HepG2 (cell line): ENCODE measurements around the gene TPI1. TPM values are rescaled to one million over a fixed set of nuclear protein-coding genes. Genes with fewer than 3 reads are reported as not detected.

Experiments used
- HIVEP1 ChIP-seq: sonication (generic); formaldehyde crosslinking; IDR thresholded peaks from 2 replicates; pipeline ENCODE4 v1.4.0; 2020; ENCODE audit warnings: mild to moderate bottlenecking, missing genetic modification reagents
- ISL2 ChIP-seq: sonication (generic); formaldehyde crosslinking; IDR thresholded peaks from 2 replicates; pipeline ENCODE4 v1.5.0; 2020; ENCODE audit warnings: missing genetic modification reagents
- KLF9 ChIP-seq: IDR thresholded peaks from 2 replicates; pipeline ENCODE4 v1.6.1; 2016; ENCODE audit warnings: low read depth
- MAZ ChIP-seq, 2 experiments: sonication (generic) in 1 of 2; formaldehyde crosslinking in 1 of 2; IDR thresholded peaks; 2 replicates each; pipeline versions ENCODE4 v1.5.0 to v1.6.1; 2012 to 2020; ENCODE audit warnings: low read depth in 2 of 2, mild to moderate bottlenecking in 2 of 2, borderline replicate concordance in 1 of 2, improper control_type of control experiment in 1 of 2, low read length in 1 of 2, missing genetic modification reagents in 1 of 2, moderate library complexity in 1 of 2
- PRMT3 ChIP-seq: sonication (generic); formaldehyde crosslinking; IDR thresholded peaks from 2 replicates; pipeline ENCODE4 v1.8.1; 2022; ENCODE audit warnings: low read depth, mild to moderate bottlenecking, moderate library complexity, missing genetic modification reagents, borderline replicate concordance
- ZNF383 ChIP-seq: sonication (generic); formaldehyde crosslinking; IDR thresholded peaks from 2 replicates; pipeline ENCODE4 v1.4.0; 2020; ENCODE audit warnings: missing genetic modification reagents, mild to moderate bottlenecking, borderline replicate concordance
- ZNF550 ChIP-seq: sonication (generic); formaldehyde crosslinking; IDR thresholded peaks from 2 replicates; pipeline ENCODE4 v1.4.0; 2020; ENCODE audit warnings: mild to moderate bottlenecking, missing genetic modification reagents, borderline replicate concordance
- ZNF746 ChIP-seq: sonication (generic); formaldehyde crosslinking; IDR thresholded peaks from 2 replicates; pipeline ENCODE4 v1.8.0; 2022; ENCODE audit warnings: mild to moderate bottlenecking, missing genetic modification reagents
- polyA plus RNA-seq, 8 experiments: library from polyadenylated mRNA; depleted of rRNA in 3 of 8; stranded (reverse) in 7 of 8; unstranded in 1 of 8; fragments of >200 nt; fragmentation: Illumina TruSeq in 4 of 8; extraction: Trizol in 4 of 8; gene quantifications; 2 replicates each; pipeline versions ENCODE4 v1.2.1 to v1.2.3, GENCODE V29; 2011 to 2016; ENCODE audit warnings: low read depth in 4 of 8, missing spikeins in 1 of 8, mixed read lengths in 1 of 8; ENCODE audit not compliant: insufficient read depth in 1 of 8
- total RNA-seq, 5 experiments: library from RNA; depleted of rRNA; stranded (reverse); fragments of >200 nt; fragmentation: Illumina TruSeq; extraction: Trizol; gene quantifications; 2 replicates each; pipeline ENCODE4 v1.2.3, GENCODE V29; 2016; ENCODE audit warnings: low read depth in 1 of 5
- TF ChIP-seq, protein P1 (sequence below): sonication (generic); formaldehyde crosslinking; IDR thresholded peaks from 2 replicates; pipeline ENCODE4 v1.8.0; 2022; ENCODE audit warnings: mild to moderate bottlenecking, missing genetic modification reagents; ENCODE audit not compliant: insufficient replicate concordance
- TF ChIP-seq, protein P2 (sequence below): sonication (generic); formaldehyde crosslinking; conservative IDR thresholded peaks from 2 replicates; pipeline ENCODE4 v1.8.0; 2022; ENCODE audit warnings: missing genetic modification reagents
- TF ChIP-seq, protein P3 (sequence below): sonication (generic); formaldehyde crosslinking; IDR thresholded peaks from 2 replicates; pipeline ENCODE4 v1.4.0; 2020; ENCODE audit warnings: low read depth, missing genetic modification reagents
- TF ChIP-seq, protein P4 (sequence below), 2 experiments: sonication (generic) in 1 of 2; formaldehyde crosslinking in 1 of 2; IDR thresholded peaks; 2 replicates each; pipeline versions ENCODE4 v1.4.0 to v1.6.1; 2018 to 2020; ENCODE audit warnings: missing genetic modification reagents in 2 of 2, borderline replicate concordance in 1 of 2, low read depth in 1 of 2, mild to moderate bottlenecking in 1 of 2, missing biosample characterization in 1 of 2
- TF ChIP-seq, protein P5 (sequence below): sonication (generic); formaldehyde crosslinking; IDR thresholded peaks from 2 replicates; pipeline ENCODE4 v1.4.0; 2020; ENCODE audit warnings: missing genetic modification reagents
- TF ChIP-seq, protein P6 (sequence below): sonication (generic); formaldehyde crosslinking; IDR thresholded peaks from 2 replicates; pipeline ENCODE4 v1.5.0; 2020; ENCODE audit warnings: missing genetic modification reagents, mild to moderate bottlenecking, borderline replicate concordance

The TPI1 gene
- total and polyA plus RNA-seq, 2 of the 13 experiments (the other 11 are each of a cell fraction or from before 2014, with no cell fraction given): 945 to 2,535 TPM

DNA sequence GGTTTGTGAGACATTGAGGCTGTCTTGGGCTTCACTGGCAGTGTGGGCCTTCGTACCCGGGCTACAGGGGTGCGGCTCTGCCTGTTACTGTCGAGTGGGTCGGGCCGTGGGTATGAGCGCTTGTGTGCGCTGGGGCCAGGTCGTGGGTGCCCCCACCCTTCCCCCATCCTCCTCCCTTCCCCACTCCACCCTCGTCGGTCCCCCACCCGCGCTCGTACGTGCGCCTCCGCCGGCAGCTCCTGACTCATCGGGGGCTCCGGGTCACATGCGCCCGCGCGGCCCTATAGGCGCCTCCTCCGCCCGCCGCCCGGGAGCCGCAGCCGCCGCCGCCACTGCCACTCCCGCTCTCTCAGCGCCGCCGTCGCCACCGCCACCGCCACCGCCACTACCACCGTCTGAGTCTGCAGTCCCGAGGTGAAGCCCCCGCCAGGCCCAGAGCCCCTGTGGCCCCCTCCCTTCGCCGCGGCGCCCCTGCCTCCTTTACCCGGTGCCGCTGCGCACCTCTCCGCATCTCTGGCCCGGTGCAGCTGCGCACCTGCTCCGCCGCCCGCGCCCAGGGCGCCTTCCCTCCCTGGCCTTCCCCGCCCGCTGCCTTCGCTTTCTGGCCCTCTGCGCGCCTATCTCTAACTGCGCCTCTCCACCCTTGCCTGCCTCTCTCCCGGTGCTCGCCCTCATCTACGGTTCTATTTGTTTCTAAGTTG lies 47.1 kb downstream of the TPI1 start, which contains the start of gene ENO2 (continued):
- TF ChIP-seq, protein P1, sequence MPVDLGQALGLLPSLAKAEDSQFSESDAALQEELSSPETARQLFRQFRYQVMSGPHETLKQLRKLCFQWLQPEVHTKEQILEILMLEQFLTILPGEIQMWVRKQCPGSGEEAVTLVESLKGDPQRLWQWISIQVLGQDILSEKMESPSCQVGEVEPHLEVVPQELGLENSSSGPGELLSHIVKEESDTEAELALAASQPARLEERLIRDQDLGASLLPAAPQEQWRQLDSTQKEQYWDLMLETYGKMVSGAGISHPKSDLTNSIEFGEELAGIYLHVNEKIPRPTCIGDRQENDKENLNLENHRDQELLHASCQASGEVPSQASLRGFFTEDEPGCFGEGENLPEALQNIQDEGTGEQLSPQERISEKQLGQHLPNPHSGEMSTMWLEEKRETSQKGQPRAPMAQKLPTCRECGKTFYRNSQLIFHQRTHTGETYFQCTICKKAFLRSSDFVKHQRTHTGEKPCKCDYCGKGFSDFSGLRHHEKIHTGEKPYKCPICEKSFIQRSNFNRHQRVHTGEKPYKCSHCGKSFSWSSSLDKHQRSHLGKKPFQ: peak; percentile 44
- TF ChIP-seq, protein P2, sequence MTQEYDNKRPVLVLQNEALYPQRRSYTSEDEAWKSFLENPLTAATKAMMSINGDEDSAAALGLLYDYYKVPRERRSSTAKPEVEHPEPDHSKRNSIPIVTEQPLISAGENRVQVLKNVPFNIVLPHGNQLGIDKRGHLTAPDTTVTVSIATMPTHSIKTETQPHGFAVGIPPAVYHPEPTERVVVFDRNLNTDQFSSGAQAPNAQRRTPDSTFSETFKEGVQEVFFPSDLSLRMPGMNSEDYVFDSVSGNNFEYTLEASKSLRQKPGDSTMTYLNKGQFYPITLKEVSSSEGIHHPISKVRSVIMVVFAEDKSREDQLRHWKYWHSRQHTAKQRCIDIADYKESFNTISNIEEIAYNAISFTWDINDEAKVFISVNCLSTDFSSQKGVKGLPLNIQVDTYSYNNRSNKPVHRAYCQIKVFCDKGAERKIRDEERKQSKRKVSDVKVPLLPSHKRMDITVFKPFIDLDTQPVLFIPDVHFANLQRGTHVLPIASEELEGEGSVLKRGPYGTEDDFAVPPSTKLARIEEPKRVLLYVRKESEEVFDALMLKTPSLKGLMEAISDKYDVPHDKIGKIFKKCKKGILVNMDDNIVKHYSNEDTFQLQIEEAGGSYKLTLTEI: no peak
- no peak for TF ChIP-seq PRMT3
- TF ChIP-seq, protein P3, sequence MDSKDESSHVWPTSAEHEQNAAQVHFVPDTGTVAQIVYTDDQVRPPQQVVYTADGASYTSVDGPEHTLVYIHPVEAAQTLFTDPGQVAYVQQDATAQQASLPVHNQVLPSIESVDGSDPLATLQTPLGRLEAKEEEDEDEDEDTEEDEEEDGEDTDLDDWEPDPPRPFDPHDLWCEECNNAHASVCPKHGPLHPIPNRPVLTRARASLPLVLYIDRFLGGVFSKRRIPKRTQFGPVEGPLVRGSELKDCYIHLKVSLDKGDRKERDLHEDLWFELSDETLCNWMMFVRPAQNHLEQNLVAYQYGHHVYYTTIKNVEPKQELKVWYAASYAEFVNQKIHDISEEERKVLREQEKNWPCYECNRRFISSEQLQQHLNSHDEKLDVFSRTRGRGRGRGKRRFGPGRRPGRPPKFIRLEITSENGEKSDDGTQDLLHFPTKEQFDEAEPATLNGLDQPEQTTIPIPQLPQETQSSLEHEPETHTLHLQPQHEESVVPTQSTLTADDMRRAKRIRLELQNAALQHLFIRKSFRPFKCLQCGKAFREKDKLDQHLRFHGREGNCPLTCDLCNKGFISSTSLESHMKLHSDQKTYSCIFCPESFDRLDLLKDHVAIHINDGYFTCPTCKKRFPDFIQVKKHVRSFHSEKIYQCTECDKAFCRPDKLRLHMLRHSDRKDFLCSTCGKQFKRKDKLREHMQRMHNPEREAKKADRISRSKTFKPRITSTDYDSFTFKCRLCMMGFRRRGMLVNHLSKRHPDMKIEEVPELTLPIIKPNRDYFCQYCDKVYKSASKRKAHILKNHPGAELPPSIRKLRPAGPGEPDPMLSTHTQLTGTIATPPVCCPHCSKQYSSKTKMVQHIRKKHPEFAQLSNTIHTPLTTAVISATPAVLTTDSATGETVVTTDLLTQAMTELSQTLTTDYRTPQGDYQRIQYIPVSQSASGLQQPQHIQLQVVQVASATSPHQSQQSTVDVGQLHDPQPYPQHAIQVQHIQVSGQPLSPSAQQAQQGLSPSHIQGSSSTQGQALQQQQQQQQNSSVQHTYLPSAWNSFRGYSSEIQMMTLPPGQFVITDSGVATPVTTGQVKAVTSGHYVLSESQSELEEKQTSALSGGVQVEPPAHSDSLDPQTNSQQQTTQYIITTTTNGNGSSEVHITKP (CRISPR knock-in tag): 0 out of 2 replicates have a peak, but pooled peaks have one; percentile 11
- TF ChIP-seq MAZ (IDR thresholded peaks at IDR 0.05; ENCODE audit: borderline replicate concordance, low read depth, low read length): no peak
- TF ChIP-seq MAZ (CRISPR knock-in tag; IDR thresholded peaks at IDR 0.05; ENCODE audit: low read depth): peak; percentile 53; the same call in 1 of the 2 replicates
- 0 out of 2 replicates have a peak, but pooled peaks have one; percentile 37 for TF ChIP-seq ZNF746 (CRISPR knock-in tag)
- TF ChIP-seq ISL2 (CRISPR knock-in tag): peak; percentile 33; the same call in 1 of the 2 replicates
- 0 out of 2 replicates have a peak, but pooled peaks have one; percentile 50 for TF ChIP-seq ZNF550
- no peak for TF ChIP-seq ZNF383 (CRISPR knock-in tag)
- TF ChIP-seq, protein P4, sequence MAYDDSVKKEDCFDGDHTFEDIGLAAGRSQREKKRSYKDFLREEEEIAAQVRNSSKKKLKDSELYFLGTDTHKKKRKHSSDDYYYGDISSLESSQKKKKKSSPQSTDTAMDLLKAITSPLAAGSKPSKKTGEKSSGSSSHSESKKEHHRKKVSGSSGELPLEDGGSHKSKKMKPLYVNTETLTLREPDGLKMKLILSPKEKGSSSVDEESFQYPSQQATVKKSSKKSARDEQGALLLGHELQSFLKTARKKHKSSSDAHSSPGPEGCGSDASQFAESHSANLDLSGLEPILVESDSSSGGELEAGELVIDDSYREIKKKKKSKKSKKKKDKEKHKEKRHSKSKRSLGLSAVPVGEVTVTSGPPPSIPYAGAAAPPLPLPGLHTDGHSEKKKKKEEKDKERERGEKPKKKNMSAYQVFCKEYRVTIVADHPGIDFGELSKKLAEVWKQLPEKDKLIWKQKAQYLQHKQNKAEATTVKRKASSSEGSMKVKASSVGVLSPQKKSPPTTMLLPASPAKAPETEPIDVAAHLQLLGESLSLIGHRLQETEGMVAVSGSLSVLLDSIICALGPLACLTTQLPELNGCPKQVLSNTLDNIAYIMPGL (CRISPR knock-in tag; IDR thresholded peaks at IDR 0.05; ENCODE audit: borderline replicate concordance in 1 of 2, low read depth in 1 of 2): peak in 1 of 2 experiments; percentile 46; a peak in 1 of 4 replicates
- TF ChIP-seq, protein P5, sequence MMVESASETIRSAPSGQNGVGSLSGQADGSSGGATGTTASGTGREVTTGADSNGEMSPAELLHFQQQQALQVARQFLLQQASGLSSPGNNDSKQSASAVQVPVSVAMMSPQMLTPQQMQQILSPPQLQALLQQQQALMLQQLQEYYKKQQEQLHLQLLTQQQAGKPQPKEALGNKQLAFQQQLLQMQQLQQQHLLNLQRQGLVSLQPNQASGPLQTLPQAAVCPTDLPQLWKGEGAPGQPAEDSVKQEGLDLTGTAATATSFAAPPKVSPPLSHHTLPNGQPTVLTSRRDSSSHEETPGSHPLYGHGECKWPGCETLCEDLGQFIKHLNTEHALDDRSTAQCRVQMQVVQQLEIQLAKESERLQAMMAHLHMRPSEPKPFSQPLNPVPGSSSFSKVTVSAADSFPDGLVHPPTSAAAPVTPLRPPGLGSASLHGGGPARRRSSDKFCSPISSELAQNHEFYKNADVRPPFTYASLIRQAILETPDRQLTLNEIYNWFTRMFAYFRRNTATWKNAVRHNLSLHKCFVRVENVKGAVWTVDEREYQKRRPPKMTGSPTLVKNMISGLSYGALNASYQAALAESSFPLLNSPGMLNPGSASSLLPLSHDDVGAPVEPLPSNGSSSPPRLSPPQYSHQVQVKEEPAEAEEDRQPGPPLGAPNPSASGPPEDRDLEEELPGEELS (CRISPR knock-in tag): no peak
- no peak for TF ChIP-seq KLF9 (CRISPR knock-in tag)
- 0 out of 2 replicates have a peak, but pooled peaks have one; percentile 19 for TF ChIP-seq HIVEP1 (CRISPR knock-in tag)
- TF ChIP-seq, protein P6, sequence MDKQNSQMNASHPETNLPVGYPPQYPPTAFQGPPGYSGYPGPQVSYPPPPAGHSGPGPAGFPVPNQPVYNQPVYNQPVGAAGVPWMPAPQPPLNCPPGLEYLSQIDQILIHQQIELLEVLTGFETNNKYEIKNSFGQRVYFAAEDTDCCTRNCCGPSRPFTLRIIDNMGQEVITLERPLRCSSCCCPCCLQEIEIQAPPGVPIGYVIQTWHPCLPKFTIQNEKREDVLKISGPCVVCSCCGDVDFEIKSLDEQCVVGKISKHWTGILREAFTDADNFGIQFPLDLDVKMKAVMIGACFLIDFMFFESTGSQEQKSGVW (CRISPR knock-in tag): no peak
